Aorta (tissue), 5 donors: Measurements from ENCODE around the gene UGT1A1. TPM values are rescaled to one million over a fixed set of nuclear protein-coding genes. Genes with fewer than 3 reads are reported as not detected.
A peak's percentile ranks its signal among the peaks of the same experiment; 100 is the strongest.

Experiments
- ATAC-seq: fragments of 200-7000 bp; cut with Tn5 transposase; one replicate; pipeline ENCODE4 v1.9.1; 2022; ENCODE audit warnings: moderate library complexity; ENCODE audit not compliant: low FRiP score
- DNase-seq, 2 donors: peaks; one replicate each; pipeline ENCODE4 v3.0.0-alpha.2; 2020
- H3K27ac ChIP-seq, 2 donors: one replicate each; pipeline ENCODE4 v1.5.1; 2013; ENCODE audit warnings: low read length in 2 of 2, mild to moderate bottlenecking in 2 of 2, moderate library complexity in 2 of 2, control low read depth in 1 of 2, inconsistent platforms in 1 of 2, low read depth in 1 of 2
- H3K27me3 ChIP-seq, 2 donors: one replicate each; pipeline ENCODE4 v1.6.1; 2013; ENCODE audit warnings: control low read depth in 1 of 2, low read length in 1 of 2, mild to moderate bottlenecking in 1 of 2, moderate library complexity in 1 of 2; ENCODE audit not compliant: insufficient read depth in 2 of 2, control insufficient read depth in 1 of 2
- H3K36me3 ChIP-seq, 2 donors: one replicate each; pipeline ENCODE4 v1.6.1; 2013; ENCODE audit warnings: control low read depth in 1 of 2, low read length in 1 of 2, mild to moderate bottlenecking in 1 of 2; ENCODE audit not compliant: insufficient read depth in 2 of 2, control insufficient read depth in 1 of 2
- H3K4me1 ChIP-seq, 2 donors: one replicate each; pipeline ENCODE4 v1.6.1; 2013; ENCODE audit warnings: low read length in 2 of 2, control low read depth in 1 of 2, mild to moderate bottlenecking in 1 of 2, moderate library complexity in 1 of 2; ENCODE audit not compliant: insufficient read depth in 2 of 2, control insufficient read depth in 1 of 2
- H3K4me3 ChIP-seq, 2 donors: one replicate each; pipeline ENCODE4 v1.5.1; 2013; ENCODE audit warnings: low read length in 2 of 2, control low read depth in 1 of 2, mild to moderate bottlenecking in 1 of 2
- H3K9me3 ChIP-seq: one replicate; pipeline ENCODE4 v1.6.1; 2013; ENCODE audit warnings: mild to moderate bottlenecking, low read length; ENCODE audit not compliant: control insufficient read depth
- WGBS, 2 donors: extraction: QIAGEN DNeasy Blood & Tissue Kit; methylation state at CpG; one replicate each; pipeline ENCODE4 v1.1.7; 2013; 5-methylcytosine and 5-hydroxymethylcytosine counted together
- intact Hi-C, 2 donors: fragments of 100-400 bp; cut with DNase I; formaldehyde crosslinking; loops; one replicate each; pipeline versions ENCODE4 v1.14.2 to v1.15.0; 2022
- polyA plus RNA-seq, 2 donors: library from polyadenylated mRNA; stranded (reverse); fragments of 200-250 nt; gene quantifications; one replicate each; pipeline ENCODE4 v1.2.3, GENCODE V29; 2013
- total RNA-seq, 2 donors: library from RNA; stranded (reverse); fragmentation: NEBNext Ultra II Directional; extraction: Animal tissue kit (Norgen Biotek cat#: 25700); gene quantifications; one replicate each; pipeline ENCODE4 v1.2.1, GENCODE V29; 2021
- donor health status: healthy with polysubstance abuse.
- donor health status: Bipolar disorder and iron deficiency.
- donor health status: DM: no; HTN: no; CAD: no.
- donor health status: DM: no; HTN: no; CAD: no.
- donor health status: DM: yes; HTN: yes; CAD: no.

UGT1A1 gene
- total and polyA plus RNA-seq, 4 donors, result 0.25 TPM; not detected in 3

DNA sequence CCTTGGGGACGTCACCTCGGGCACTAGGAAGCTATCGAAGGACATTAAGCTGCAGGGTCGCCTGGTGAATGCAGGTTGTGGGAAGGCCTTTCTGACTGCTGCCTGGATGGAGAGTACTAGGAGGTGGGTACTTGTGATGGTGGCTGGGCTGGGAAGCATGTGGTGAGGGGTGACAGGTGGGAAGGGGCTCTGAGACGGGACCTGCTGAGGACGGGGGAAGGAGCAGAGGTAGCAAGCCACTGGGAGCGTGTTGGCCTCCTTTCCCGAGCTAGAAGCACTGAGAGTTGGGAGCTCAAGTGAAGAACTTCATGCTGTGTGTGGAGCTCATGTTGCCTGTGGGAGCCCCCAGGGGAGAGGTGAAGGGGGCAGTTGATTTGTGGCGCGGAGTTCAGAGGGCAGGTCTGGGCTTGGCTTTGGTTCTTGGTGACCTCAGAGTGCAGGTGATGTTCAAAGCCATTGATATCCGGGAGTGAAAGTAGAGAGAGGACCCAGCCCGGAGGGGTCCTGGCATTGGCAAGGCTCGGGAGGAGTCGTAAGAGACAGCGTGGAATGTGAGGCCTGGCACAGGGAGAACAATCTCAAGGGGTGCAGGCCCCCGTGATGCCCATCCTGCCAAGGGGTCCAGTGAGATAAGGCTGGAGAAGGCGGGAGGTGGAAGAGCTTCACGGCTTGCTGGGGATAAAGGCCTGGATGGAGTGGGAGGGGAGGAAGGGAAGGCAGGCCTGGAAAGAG is 31.2 kb downstream of the UGT1A1 start:
- DNase-seq (peak in 1 of 2 donors; percentile 53), ATAC-seq (no peak)
- intact Hi-C loops, result no loop called here
- H3K36me3 ChIP-seq, result no peaks in the 10 kb centered on the region
- no peaks in the 10 kb centered on the region for H3K27me3 ChIP-seq
- no peaks in the 10 kb centered on the region for H3K4me1 ChIP-seq
- no peaks in the 10 kb centered on the region for H3K9me3 ChIP-seq
- H3K27ac ChIP-seq, result no peak overlapping the region
- WGBS, 2 donors, result 79 to 82% methylated on average over 18 of the region's 18 CpGs
- no peak overlapping the region for H3K4me3 ChIP-seq

DNA sequence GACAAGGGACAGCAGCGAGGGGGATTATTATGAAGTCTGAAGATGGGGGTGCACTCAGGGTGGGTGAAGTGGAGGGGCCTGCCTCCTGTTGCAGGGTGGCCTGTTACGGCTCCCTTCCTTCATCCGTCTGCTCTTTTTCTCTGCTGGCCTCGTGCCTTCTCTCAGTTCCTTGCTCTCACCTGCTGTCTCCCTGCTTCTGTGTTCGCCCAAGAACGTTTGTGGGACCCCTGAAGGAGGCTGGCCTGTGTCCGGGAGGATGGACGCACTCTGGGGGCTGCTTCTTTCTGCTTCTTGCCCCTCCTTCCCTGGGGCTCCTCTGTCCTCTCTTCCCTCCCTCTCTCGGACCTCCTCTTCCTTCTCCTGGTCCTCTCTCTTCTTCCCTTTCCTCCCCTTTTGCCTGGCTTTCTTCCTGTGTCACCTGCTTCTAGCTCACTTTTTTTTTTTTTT is 31.8 kb downstream of the UGT1A1 start:
- Histone ChIP-seq H3K4me3 (no peak overlapping the region), H3K27ac (no peak overlapping the region), H3K27me3 (no peaks in the 10 kb centered on the region), H3K36me3 (no peaks in the 10 kb centered on the region), H3K4me1 (no peaks in the 10 kb centered on the region), H3K9me3 (no peaks in the 10 kb centered on the region)
- WGBS, 2 donors, result 74 to 80% methylated on average over 9 of the region's 9 CpGs
- intact Hi-C loops, result no loop called here
- DNase-seq (peak in 1 of 2 donors; percentile 43), ATAC-seq (no peak)

DNA sequence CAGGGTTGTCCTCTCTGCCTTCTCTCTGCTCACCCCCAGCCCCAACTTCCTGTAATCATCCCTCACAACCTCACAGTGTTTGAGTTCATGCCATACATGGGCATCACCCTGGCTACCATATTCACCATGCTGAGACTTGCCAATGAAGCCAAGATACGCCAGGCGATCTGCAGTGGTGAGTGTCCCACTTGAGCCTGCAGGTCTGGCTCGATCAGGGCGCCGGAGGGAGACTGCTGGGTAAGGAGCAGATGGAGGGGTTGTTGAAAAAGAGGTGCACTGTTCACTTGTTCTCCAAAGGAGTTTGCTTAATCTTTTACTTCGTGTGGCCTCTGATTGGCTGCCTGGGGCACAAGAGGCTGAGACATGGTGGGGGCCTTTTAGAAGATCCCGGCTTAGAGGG is 32.6 kb downstream of the UGT1A1 start:
- no peaks in the 10 kb centered on the region for H3K36me3 ChIP-seq
- no peaks in the 10 kb centered on the region for H3K27me3 ChIP-seq
- ATAC-seq (no peak), DNase-seq (no peak)
- WGBS, 2 donors, result 83 to 90% methylated on average over 7 of the region's 7 CpGs
- no peak overlapping the region for H3K4me3 ChIP-seq
- no peak overlapping the region for H3K27ac ChIP-seq
- H3K4me1 ChIP-seq, result no peaks in the 10 kb centered on the region
- no peaks in the 10 kb centered on the region for H3K9me3 ChIP-seq
- intact Hi-C loops, result no loop called here

DNA sequence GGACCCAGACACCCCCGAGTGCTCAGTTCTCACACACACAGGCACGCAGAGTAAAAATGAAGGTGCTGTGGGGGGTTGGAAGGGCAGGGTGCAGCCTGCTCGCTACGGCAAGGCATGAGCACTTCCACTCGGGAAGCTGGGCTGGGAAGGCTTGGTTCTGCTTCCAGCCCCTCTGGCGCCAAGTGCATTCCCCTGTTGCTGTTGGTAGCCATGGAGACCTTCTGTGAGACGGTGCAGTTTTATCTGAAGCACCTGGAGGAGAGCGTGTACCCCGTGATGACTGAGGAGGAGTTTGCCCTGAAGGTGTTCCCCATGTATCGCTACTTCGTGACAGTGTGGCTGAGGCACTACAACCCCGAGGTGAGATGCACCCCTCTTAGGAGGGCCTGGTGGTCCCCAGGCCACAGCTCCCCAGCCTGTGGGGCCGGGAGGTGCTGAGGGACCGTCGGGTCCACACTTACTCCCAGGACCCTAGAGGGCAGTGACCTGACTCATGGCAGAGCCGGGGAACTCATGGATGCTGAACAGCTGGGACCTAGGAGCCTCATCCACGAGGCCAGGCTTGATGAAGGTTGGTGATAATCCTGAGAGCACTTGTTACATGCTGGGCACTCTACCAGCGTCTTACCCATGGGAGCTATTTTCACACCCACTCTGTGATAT is 33.5 kb downstream of the UGT1A1 start:
- Histone ChIP-seq H3K36me3 (no peaks in the 10 kb centered on the region), H3K9me3 (no peaks in the 10 kb centered on the region), H3K4me1 (no peaks in the 10 kb centered on the region), H3K4me3 (no peak overlapping the region), H3K27me3 (no peaks in the 10 kb centered on the region), H3K27ac (no peak overlapping the region)
- WGBS, 2 donors, result 78 to 79% methylated on average over 18 of the region's 18 CpGs
- no peak for ATAC-seq
- DNase-seq, result peak in 1 of 2 donors; percentile 51
- intact Hi-C loops, result no loop called here

DNA sequence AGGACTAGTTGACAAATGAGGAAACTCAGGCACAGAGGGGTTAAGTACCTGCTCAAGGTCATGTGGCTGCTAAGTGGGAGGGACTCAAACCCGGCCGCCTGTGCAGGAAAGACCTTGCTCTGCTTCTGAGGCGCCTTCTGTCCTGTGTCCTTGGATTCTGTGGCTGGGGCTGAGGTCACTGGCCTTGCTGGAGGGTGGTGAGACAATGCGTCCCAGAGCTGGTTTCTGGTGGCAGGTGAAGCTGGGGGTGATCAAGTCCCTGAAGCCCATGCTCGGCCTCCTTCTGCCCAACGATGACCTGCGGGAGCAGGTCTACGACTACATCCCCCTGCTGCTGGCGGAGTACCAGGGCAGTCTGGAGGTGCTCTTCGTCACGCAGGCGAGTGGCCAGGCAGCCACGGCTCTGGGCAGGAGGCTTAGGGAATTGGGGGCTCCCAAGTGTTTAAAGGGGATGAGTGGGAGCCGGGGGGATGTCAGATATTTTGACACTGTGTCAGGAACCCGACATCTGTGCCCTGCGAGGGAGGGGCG is 34.1 kb downstream of the UGT1A1 start:
- no peak overlapping the region for H3K27ac ChIP-seq
- H3K27me3 ChIP-seq, result no peaks in the 10 kb centered on the region
- ATAC-seq (no peak), DNase-seq (peak in 1 of 2 donors; percentile 33)
- H3K9me3 ChIP-seq, result no peaks in the 10 kb centered on the region
- no peak overlapping the region for H3K4me3 ChIP-seq
- no peaks in the 10 kb centered on the region for H3K4me1 ChIP-seq
- intact Hi-C loops, result no loop called here
- no peaks in the 10 kb centered on the region for H3K36me3 ChIP-seq
- WGBS, 2 donors, result 75 to 79% methylated on average over 17 of the region's 17 CpGs

DNA sequence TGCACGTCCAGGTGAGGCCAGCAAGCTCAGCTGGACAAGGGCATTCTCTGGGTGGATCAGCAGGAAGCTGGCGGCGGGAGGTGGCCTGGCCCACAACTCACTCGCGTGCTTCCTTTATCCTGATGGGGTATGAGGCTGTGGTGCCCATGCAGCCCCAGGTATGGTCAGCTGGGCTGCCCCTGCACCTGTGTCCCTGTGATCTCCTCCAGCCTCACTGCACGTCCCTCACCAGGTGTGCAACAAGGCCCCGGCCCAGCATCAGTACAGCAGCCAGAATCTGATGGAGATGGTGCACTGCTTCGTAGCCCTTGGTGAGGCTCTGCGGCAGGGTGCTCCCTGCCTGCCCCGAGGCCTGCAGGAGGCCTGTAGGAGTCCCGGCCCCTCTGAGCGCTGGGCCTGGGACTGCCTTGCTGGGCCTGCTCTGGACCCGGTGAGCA is 35.7 kb downstream of the UGT1A1 start:
- Histone ChIP-seq H3K27ac (no peak overlapping the region), H3K4me1 (no peaks in the 10 kb centered on the region), H3K27me3 (no peaks in the 10 kb centered on the region), H3K36me3 (no peaks in the 10 kb centered on the region), H3K9me3 (no peaks in the 10 kb centered on the region), H3K4me3 (no peak overlapping the region)
- DNase-seq (no peak), ATAC-seq (no peak)
- 89 to 93% methylated on average over 13 of the region's 13 CpGs for WGBS, 2 donors
- intact Hi-C loops, result no loop called here

DNA sequence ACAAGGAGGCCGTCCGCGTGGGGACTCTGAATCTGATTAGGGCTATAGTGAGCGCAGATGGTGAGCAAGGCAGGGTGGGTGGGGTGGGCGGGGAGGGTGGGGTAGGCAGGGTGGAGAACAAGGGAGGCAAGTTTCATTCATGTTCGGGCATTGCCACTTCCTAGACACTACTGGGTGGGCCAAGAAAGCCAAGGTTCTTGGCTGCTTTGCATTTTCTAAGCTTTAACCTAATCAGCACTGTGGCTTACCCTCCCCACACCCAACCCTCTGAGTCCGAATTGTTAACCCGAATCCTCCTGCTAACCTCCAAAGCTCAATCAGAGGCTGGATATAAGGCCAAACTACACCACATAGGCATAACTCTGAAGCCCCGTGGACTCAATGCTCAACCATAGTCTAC is 36.2 kb downstream of the UGT1A1 start:
- Histone ChIP-seq H3K27me3 (no peaks in the 10 kb centered on the region), H3K27ac (no peak overlapping the region), H3K36me3 (no peaks in the 10 kb centered on the region), H3K4me1 (no peaks in the 10 kb centered on the region), H3K9me3 (no peaks in the 10 kb centered on the region), H3K4me3 (no peak overlapping the region)
- intact Hi-C loops, result no loop called here
- ATAC-seq (no peak), DNase-seq (no peak)
- whole genome bisulfite sequencing, 2 donors, result 86 to 88% methylated on average over 9 of the region's 9 CpGs

DNA sequence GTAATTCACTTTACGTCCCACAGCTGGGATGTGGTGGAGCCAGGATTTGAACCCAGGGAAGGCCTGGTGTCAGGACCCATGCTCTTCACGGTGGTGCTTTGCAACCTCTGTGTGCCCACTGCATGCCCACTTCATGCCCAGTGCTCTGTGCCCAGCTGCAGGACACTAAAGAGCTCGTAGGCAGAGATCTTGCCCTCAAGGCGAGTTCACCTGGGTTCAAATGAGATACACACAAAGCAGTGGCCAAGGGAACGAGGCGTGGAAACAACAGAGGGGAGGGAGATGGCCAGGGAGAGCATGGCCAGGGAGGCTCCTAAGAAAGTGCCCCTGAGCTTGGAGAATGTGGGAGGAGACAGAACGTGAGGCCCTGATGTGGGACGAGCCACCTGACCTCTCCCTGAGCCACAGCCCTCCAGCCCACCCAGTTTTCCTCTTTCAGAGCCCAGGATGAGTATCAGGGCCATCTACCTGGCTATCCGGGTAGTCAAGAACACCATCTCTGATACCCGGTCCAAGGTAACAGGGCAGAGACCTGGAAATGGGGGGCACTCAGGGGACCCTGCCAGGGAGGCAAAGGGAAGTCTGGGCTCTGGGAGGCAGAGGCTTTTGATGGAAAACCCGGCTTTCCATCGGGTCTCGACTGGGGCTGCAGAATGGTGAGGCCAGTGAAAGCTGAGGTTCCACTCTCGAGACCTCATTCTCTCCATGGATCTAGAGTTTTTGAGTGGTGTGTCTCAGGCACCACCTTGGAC is 38.4 kb downstream of the UGT1A1 start:
- WGBS, 2 donors, result 80 to 83% methylated on average over 14 of the region's 14 CpGs
- Histone ChIP-seq H3K27ac (no peak overlapping the region), H3K4me3 (no peak overlapping the region), H3K36me3 (no peaks in the 10 kb centered on the region), H3K27me3 (no peaks in the 10 kb centered on the region), H3K4me1 (no peaks in the 10 kb centered on the region), H3K9me3 (no peaks in the 10 kb centered on the region)
- DNase-seq, result peak in 1 of 2 donors; percentile 43
- intact Hi-C loops, result no loop called here
- no peak for ATAC-seq
